ENCODE data around the gene PHOX2B.
"Not testable (repeated sequence)": the region's sequence is repeated elsewhere in the genome, so short reads cannot be mapped to it uniquely, and the experiment has no call there.

The PHOX2B gene

GRCh38 chr4:41714364-41715000 lies 34.0 kb downstream of the PHOX2B start:
- H3K27me3 ChIP-seq = no peaks in the 10 kb centered on the region
- H3K9me3 ChIP-seq = no peaks in the 10 kb centered on the region
- H3K36me3 ChIP-seq = no peaks in the 10 kb centered on the region
- no peak overlapping the region for H3K4me2 ChIP-seq
- no peak for TF ChIP-seq Cebpa-rat (IDR thresholded peaks at IDR 0.05)
- no peak overlapping the region for H3K27ac ChIP-seq
- H3K4me1 ChIP-seq = no peaks in the 10 kb centered on the region
- H3K4me3 ChIP-seq = no peak overlapping the region
- H3K9ac ChIP-seq = no peak overlapping the region
- no peaks in the 10 kb centered on the region for H4K20me1 ChIP-seq

- Histone ChIP-seq H3K4me3 (no peak overlapping the region), H3K9me3 (no peaks in the 10 kb centered on the region), H3K27me3 (no peaks in the 10 kb centered on the region), H4K20me1 (no peaks in the 10 kb centered on the region), H3K4me2 (no peak overlapping the region), H3K4me1 (no peaks in the 10 kb centered on the region), H3K36me3 (no peaks in the 10 kb centered on the region), H3K27ac (no peak overlapping the region), H3K9ac (no peak overlapping the region)
- TF ChIP-seq Cebpa-rat (IDR thresholded peaks at IDR 0.05) = no peak
These were observed 34.8 kb downstream of the PHOX2B start for GRCh38 chr4:41713768-41714167.

- H3K9me3 ChIP-seq = no peaks in the 10 kb centered on the region
- H3K27ac ChIP-seq = no peak overlapping the region
- no peaks in the 10 kb centered on the region for H3K4me1 ChIP-seq
- no peaks in the 10 kb centered on the region for H3K36me3 ChIP-seq
- no peak for TF ChIP-seq Cebpa-rat (IDR thresholded peaks at IDR 0.05)
- no peaks in the 10 kb centered on the region for H3K27me3 ChIP-seq
- no peak overlapping the region for H3K4me2 ChIP-seq
- no peak overlapping the region for H3K4me3 ChIP-seq
- no peak overlapping the region for H3K9ac ChIP-seq
- no peaks in the 10 kb centered on the region for H4K20me1 ChIP-seq
These were observed 36.1 kb downstream of the PHOX2B start for GRCh38 chr4:41712425-41712824.

- not testable (repeated sequence) for H3K9ac ChIP-seq, H3K27me3 ChIP-seq, H3K4me3 ChIP-seq
These were observed 36.9 kb downstream of the PHOX2B start for GRCh38 chr4:41711654-41712053.

GRCh38 chr4:41709844-41710481 lies 38.6 kb downstream of the PHOX2B start:
- no peak for TF ChIP-seq Cebpa-rat (IDR thresholded peaks at IDR 0.05)
- H3K36me3 ChIP-seq = no peaks in the 10 kb centered on the region
- H3K9me3 ChIP-seq = no peaks in the 10 kb centered on the region
- H4K20me1 ChIP-seq = no peaks in the 10 kb centered on the region
- H3K27ac ChIP-seq = no peak overlapping the region
- H3K9ac ChIP-seq = no peak overlapping the region
- H3K27me3 ChIP-seq = no peaks in the 10 kb centered on the region
- H3K4me3 ChIP-seq = no peak overlapping the region
- no peak overlapping the region for H3K4me2 ChIP-seq
- no peaks in the 10 kb centered on the region for H3K4me1 ChIP-seq

More at GRCh38 chr4:41711654-41712053, 36.9 kb downstream of the PHOX2B start:
- H4K20me1 ChIP-seq, H3K4me1 ChIP-seq, H3K4me2 ChIP-seq, H3K36me3 ChIP-seq, H3K27ac ChIP-seq, H3K9me3 ChIP-seq: not testable (repeated sequence)

GRCh38 chr4:41703785-41704184 lies 44.7 kb downstream of the PHOX2B start:
- Histone ChIP-seq H3K27ac (no peak overlapping the region), H3K36me3 (no peaks in the 10 kb centered on the region), H4K20me1 (no peaks in the 10 kb centered on the region), H3K4me1 (no peaks in the 10 kb centered on the region), H3K4me3 (no peak overlapping the region), H3K4me2 (no peak overlapping the region), H3K9ac (no peak overlapping the region), H3K9me3 (no peaks in the 10 kb centered on the region), H3K27me3 (no peaks in the 10 kb centered on the region)
- no peak for TF ChIP-seq Cebpa-rat (IDR thresholded peaks at IDR 0.05)

- no peak overlapping the region for H3K27ac ChIP-seq
- H3K4me1 ChIP-seq = no peaks in the 10 kb centered on the region
- no peaks in the 10 kb centered on the region for H3K36me3 ChIP-seq
- H3K4me3 ChIP-seq = no peak overlapping the region
- H3K9me3 ChIP-seq = no peaks in the 10 kb centered on the region
- TF ChIP-seq Cebpa-rat (IDR thresholded peaks at IDR 0.05) = no peak
- no peak overlapping the region for H3K4me2 ChIP-seq
- H3K27me3 ChIP-seq = no peaks in the 10 kb centered on the region
- no peaks in the 10 kb centered on the region for H4K20me1 ChIP-seq
- H3K9ac ChIP-seq = no peak overlapping the region
These were observed 45.8 kb downstream of the PHOX2B start for GRCh38 chr4:41702770-41703169.

- Histone ChIP-seq H3K9me3 (no peaks in the 10 kb centered on the region), H3K4me1 (no peaks in the 10 kb centered on the region), H4K20me1 (no peaks in the 10 kb centered on the region), H3K27ac (no peak overlapping the region), H3K27me3 (no peaks in the 10 kb centered on the region), H3K4me3 (no peak overlapping the region), H3K9ac (no peak overlapping the region), H3K36me3 (no peaks in the 10 kb centered on the region), H3K4me2 (no peak overlapping the region)
- no peak for TF ChIP-seq Cebpa-rat (IDR thresholded peaks at IDR 0.05)
These were observed 46.5 kb downstream of the PHOX2B start for GRCh38 chr4:41701983-41702382.

GRCh38 chr4:41696763-41697162 lies 51.8 kb downstream of the PHOX2B start:
- Histone ChIP-seq H4K20me1 (no peaks in the 10 kb centered on the region), H3K9ac (no peak overlapping the region), H3K4me1 (no peaks in the 10 kb centered on the region), H3K27me3 (no peaks in the 10 kb centered on the region), H3K36me3 (no peaks in the 10 kb centered on the region), H3K4me2 (no peak overlapping the region), H3K9me3 (no peaks in the 10 kb centered on the region), H3K27ac (no peak overlapping the region), H3K4me3 (no peak overlapping the region)
- TF ChIP-seq Cebpa-rat (IDR thresholded peaks at IDR 0.05) = no peak

GRCh38 chr4:41696131-41696530 lies 52.4 kb downstream of the PHOX2B start:
- H3K9ac ChIP-seq = no peak overlapping the region
- no peaks in the 10 kb centered on the region for H3K36me3 ChIP-seq
- H3K9me3 ChIP-seq = no peaks in the 10 kb centered on the region
- H3K27ac ChIP-seq = no peak overlapping the region
- H3K4me3 ChIP-seq = no peak overlapping the region
- H4K20me1 ChIP-seq = no peaks in the 10 kb centered on the region
- H3K4me1 ChIP-seq = no peaks in the 10 kb centered on the region
- TF ChIP-seq Cebpa-rat (IDR thresholded peaks at IDR 0.05) = no peak
- H3K4me2 ChIP-seq = no peak overlapping the region
- no peaks in the 10 kb centered on the region for H3K27me3 ChIP-seq

Data from BLaER1 (cell line).